ENCODE results near the gene OTOG.

The OTOG gene

DNA sequence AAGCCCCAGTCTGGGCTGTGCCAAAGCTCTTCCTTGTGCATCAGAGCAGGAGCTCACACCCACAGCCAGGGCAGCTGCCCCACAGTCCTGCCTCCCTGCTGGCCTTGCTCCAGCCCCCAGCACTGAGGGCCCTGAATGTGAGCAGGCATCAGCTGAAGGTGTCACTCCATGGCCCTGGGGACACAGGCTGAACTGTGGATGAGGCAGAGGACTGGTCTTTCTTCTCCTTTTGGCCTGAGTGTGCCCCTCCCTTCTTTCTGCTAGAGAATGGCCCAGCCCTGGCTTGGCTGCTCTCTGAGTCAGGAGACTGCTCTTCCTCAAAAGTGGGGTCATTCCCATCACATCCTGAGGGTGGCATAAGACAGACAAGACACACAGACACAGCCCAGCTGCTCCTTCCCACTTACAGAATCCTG is 16.2 kb downstream of the OTOG start:
- Histone ChIP-seq H3K27me3 (ENCODE audit: insufficient read depth, low read length) (no peaks in the 10 kb centered on the region), H3K4me3 (ENCODE audit: low read length) (no peak overlapping the region), H3K27ac (ENCODE audit: low read depth, low read length) (no peak overlapping the region), H3K9ac (ENCODE audit: low read depth, low read length) (no peak overlapping the region), H3K36me3 (ENCODE audit: insufficient read depth, low read length) (no peaks in the 10 kb centered on the region), H3K9me3 (ENCODE audit: insufficient read depth, low read depth, low read length) (no peaks in the 10 kb centered on the region), H3K4me1 (ENCODE audit: insufficient read depth, low read length) (no peaks in the 10 kb centered on the region)

DNA sequence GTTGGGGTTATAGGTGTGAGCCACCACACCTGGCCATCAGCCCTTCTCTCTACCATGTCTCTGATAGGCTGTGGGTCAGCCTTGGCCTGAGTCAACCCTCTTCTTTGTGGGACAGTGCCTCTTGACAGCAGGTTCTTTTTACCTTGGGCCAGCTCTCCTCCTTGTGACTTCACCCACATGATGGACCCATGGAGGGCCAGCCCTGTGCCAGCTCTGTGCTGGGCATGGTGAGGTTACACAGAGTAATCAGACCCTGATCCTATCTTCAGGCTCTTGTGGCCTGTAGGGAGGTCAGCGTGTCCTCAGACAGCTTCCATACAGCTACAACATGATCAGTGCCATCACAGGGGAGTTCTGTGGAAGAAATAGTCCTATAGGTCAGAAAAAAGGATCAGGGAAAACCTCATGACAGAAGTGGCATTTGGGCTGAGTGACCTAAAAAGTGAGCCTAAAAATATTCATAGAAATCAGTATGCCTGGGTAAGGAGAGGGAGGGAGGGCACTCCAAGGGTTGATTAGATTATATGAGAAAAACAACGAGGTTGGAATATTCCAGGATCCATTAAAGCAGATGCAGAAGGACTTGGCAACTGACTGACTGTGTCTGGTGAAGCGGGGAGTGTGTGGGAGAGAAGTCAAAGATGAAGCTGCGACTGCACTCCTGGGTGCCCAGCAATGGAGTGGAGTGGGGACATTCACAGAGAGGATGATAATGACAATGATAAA is 17.1 kb downstream of the OTOG start:
- no peak overlapping the region for H3K9ac ChIP-seq (ENCODE audit: low read depth, low read length)
- H3K4me1 ChIP-seq (ENCODE audit: insufficient read depth, low read length) = no peaks in the 10 kb centered on the region
- no peak overlapping the region for H3K4me3 ChIP-seq (ENCODE audit: low read length)
- H3K36me3 ChIP-seq (ENCODE audit: insufficient read depth, low read length) = no peaks in the 10 kb centered on the region
- H3K9me3 ChIP-seq (ENCODE audit: insufficient read depth, low read depth, low read length) = no peaks in the 10 kb centered on the region
- H3K27me3 ChIP-seq (ENCODE audit: insufficient read depth, low read length) = no peaks in the 10 kb centered on the region
- H3K27ac ChIP-seq (ENCODE audit: low read depth, low read length) = no peak overlapping the region
- 89% methylated on average over 4 of the region's 4 CpGs for WGBS

DNA sequence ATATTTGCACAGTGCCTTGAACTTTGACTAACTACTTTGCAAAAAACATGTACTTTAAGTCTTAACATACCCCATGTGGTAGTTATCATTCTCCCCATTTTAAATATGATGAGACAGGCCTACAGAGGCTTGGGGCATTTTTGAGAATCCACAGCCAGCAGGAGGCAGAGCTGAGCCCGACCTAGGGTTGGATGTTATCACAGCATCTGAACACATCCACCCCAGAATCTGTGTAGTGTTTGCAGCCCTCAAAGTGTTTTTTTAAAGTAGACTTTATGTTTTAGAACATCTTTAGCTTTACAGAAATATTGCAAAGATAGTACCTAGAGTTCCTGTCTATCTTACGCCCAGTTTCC is 17.6 kb downstream of the OTOG start:
- no CpG with 5 or more reads among the region's 2 CpGs for WGBS
- Histone ChIP-seq H3K4me3 (ENCODE audit: low read length) (no peak overlapping the region), H3K36me3 (ENCODE audit: insufficient read depth, low read length) (no peaks in the 10 kb centered on the region), H3K4me1 (ENCODE audit: insufficient read depth, low read length) (no peaks in the 10 kb centered on the region), H3K27me3 (ENCODE audit: insufficient read depth, low read length) (no peaks in the 10 kb centered on the region), H3K27ac (ENCODE audit: low read depth, low read length) (no peak overlapping the region), H3K9me3 (ENCODE audit: insufficient read depth, low read depth, low read length) (no peaks in the 10 kb centered on the region), H3K9ac (ENCODE audit: low read depth, low read length) (no peak overlapping the region)

DNA sequence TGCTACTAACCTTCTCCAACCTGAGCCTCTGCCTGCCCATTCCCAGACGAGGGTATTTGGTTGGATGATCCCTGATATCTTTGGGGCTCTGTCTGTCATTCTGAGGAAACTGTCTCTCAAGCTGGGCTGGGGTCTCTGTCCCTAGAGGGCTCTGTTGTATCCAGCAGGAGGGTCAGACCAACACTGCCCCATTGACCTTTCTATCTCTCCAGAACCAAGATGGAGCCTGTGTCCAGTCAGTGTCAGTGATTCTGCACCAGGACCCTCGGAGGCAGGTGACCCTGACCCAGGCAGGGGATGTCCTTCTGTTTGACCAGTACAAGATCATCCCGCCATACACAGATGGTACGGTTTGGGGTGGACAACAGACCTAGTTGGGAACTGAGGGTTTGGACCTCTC is 21.9 kb downstream of the OTOG start:
- Histone ChIP-seq H3K27me3 (ENCODE audit: insufficient read depth, low read length) (no peaks in the 10 kb centered on the region), H3K4me1 (ENCODE audit: insufficient read depth, low read length) (no peaks in the 10 kb centered on the region), H3K27ac (ENCODE audit: low read depth, low read length) (no peak overlapping the region), H3K9ac (ENCODE audit: low read depth, low read length) (no peak overlapping the region), H3K36me3 (ENCODE audit: insufficient read depth, low read length) (no peaks in the 10 kb centered on the region), H3K9me3 (ENCODE audit: insufficient read depth, low read depth, low read length) (no peaks in the 10 kb centered on the region), H3K4me3 (ENCODE audit: low read length) (no peak overlapping the region)
- WGBS = 88% methylated on average over 4 of the region's 4 CpGs

DNA sequence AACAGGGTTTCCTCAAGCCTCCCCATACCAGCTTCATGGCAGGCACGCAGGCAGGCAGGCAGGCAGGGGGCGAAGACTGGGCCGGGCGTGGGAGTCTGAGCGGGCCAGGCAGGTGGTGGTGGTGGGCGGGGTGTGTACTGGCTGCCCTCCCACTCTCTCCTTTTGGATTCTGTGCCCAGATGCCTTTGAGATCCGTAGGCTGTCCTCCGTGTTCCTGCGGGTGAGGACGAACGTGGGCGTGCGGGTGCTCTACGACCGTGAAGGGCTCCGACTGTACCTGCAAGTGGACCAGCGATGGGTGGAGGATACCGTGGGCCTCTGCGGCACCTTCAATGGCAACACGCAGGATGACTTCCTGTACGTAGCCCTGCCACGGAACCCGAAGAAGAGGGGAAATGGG is 23.0 kb downstream of the OTOG start:
- no peaks in the 10 kb centered on the region for H3K4me1 ChIP-seq (ENCODE audit: insufficient read depth, low read length)
- H3K9ac ChIP-seq (ENCODE audit: low read depth, low read length) = no peak overlapping the region
- H3K36me3 ChIP-seq (ENCODE audit: insufficient read depth, low read length) = no peaks in the 10 kb centered on the region
- no peaks in the 10 kb centered on the region for H3K9me3 ChIP-seq (ENCODE audit: insufficient read depth, low read depth, low read length)
- no peak overlapping the region for H3K27ac ChIP-seq (ENCODE audit: low read depth, low read length)
- H3K27me3 ChIP-seq (ENCODE audit: insufficient read depth, low read length) = no peaks in the 10 kb centered on the region
- WGBS = 87% methylated on average over 23 of the region's 23 CpGs
- no peak overlapping the region for H3K4me3 ChIP-seq (ENCODE audit: low read length)

DNA sequence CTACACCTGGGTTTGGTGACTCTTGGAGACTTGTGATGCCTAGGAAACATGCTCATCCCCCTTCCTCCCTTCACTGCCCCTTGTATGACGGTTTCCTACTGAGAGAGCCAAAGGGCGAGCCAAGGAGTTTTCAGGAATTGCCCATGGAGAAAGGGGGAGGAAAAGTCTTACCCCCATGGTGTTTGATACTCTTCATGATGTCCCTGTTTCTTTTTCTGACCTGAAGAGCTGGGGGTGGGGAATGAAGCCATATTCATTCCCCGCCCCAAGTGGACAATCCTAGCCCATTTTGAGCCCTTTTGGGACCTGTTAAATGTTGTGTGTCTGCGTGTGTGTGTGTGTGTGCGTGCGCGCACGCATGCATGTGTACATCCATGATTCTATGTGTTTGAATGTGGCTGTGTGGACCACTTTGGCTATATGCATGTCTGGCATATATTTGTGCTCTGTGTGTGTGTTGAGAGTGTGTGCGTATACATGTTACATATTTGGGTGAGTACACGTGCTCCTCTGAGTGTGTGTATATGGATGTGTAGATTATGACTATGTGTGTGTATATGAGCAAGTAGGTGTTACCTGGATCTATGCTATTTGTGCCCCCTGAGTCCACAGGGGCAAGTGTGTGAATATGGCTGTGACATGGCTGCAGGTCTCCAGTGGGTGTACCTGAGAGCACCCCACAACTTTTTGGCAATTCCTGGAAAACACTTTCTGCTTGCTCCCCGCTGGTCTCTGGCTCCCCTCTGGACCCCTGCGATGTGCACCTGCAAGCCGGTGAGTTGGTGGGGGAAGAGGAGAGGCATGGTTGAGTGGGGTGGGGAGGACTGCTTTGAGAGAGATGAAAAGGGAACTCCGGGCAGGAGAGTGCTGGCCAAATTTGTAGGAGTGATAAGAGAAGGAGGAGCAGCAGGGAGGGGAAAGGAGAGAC is 24.6 kb downstream of the OTOG start:
- Histone ChIP-seq H3K9me3 (ENCODE audit: insufficient read depth, low read depth, low read length) (no peaks in the 10 kb centered on the region), H3K36me3 (ENCODE audit: insufficient read depth, low read length) (no peaks in the 10 kb centered on the region), H3K9ac (ENCODE audit: low read depth, low read length) (no peak overlapping the region), H3K27me3 (ENCODE audit: insufficient read depth, low read length) (no peaks in the 10 kb centered on the region), H3K4me3 (ENCODE audit: low read length) (no peak overlapping the region), H3K27ac (ENCODE audit: low read depth, low read length) (no peak overlapping the region), H3K4me1 (ENCODE audit: insufficient read depth, low read length) (no peaks in the 10 kb centered on the region)
- WGBS = 87% methylated on average over 14 of the region's 14 CpGs

DNA sequence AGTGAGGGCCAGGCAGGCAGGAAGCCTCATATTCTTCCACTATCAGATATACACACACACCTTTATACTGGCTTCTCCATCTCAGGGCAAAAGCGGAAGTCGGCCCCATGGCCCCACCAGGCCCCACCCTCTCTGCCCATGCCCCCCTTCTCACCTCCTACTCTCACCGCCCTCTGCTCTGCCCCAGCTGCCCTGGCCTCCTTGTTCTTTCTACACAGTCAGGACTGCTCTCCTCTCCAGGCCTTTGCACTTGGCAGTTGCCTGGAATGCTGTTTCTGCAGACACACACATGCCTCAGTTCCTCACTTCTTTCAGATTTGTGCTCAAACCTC is 25.3 kb downstream of the OTOG start:
- H3K4me3 ChIP-seq (ENCODE audit: low read length) = no peak overlapping the region
- no peak overlapping the region for H3K27ac ChIP-seq (ENCODE audit: low read depth, low read length)
- H3K27me3 ChIP-seq (ENCODE audit: insufficient read depth, low read length) = no peaks in the 10 kb centered on the region
- 77% methylated on average over 3 of the region's 3 CpGs for WGBS
- H3K4me1 ChIP-seq (ENCODE audit: insufficient read depth, low read length) = no peaks in the 10 kb centered on the region
- H3K9me3 ChIP-seq (ENCODE audit: insufficient read depth, low read depth, low read length) = no peaks in the 10 kb centered on the region
- no peaks in the 10 kb centered on the region for H3K36me3 ChIP-seq (ENCODE audit: insufficient read depth, low read length)
- H3K9ac ChIP-seq (ENCODE audit: low read depth, low read length) = no peak overlapping the region

DNA sequence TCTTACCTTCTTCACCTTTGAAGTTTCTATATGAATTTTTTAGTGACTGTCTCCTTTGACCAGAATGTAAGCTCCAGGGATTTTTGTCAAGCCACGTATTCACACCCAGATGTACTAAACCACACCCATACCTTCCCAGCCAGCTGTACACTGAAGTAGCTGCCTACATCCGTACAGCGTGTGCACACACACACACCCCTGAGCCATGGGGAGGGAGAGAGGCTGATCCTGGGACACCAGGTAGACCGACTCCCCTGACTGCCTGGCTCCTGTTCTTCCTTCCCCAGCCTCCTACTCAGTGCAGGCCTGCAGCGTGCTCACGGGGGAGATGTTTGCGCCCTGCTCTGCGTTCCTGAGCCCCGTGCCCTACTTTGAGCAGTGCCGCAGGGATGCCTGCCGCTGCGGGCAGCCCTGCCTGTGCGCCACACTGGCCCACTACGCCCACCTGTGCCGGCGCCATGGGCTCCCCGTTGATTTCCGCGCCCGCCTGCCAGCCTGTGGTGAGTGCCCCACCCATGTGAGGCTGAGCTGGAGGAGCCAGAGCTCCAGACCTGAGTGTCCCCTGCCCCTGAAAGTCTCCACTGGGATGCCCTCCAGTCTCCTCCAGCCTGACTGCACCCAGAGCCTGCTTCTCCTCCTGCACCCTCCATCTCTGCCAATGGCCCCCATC is 25.9 kb downstream of the OTOG start:
- Histone ChIP-seq H3K4me3 (ENCODE audit: low read length) (no peak overlapping the region), H3K4me1 (ENCODE audit: insufficient read depth, low read length) (no peaks in the 10 kb centered on the region), H3K9ac (ENCODE audit: low read depth, low read length) (no peak overlapping the region), H3K27me3 (ENCODE audit: insufficient read depth, low read length) (no peaks in the 10 kb centered on the region), H3K36me3 (ENCODE audit: insufficient read depth, low read length) (no peaks in the 10 kb centered on the region), H3K27ac (ENCODE audit: low read depth, low read length) (no peak overlapping the region), H3K9me3 (ENCODE audit: insufficient read depth, low read depth, low read length) (no peaks in the 10 kb centered on the region)
- whole genome bisulfite sequencing = 93% methylated on average over 20 of the region's 20 CpGs

DNA sequence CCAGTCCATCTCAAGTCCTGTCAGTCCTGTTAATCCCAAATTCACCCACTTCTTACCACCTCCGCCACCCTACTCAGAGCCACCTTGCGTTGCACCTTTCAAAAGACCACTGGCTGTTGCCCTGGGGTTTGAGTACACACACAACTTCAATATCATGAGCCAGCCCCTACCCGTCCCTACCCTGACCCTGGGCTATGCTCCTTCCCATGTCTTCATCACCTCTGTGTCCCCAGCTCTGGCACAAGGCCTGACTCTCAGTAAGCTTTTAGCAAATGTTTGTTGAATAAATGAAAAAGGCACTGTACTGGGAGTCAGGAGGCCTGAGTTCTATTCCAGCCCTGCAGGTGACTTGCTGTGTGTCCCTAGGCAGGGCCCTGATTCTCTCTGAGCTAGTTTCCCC is 26.5 kb downstream of the OTOG start:
- 92% methylated on average over 3 of the region's 3 CpGs for WGBS
- Histone ChIP-seq H3K27ac (ENCODE audit: low read depth, low read length) (no peak overlapping the region), H3K27me3 (ENCODE audit: insufficient read depth, low read length) (no peaks in the 10 kb centered on the region), H3K9ac (ENCODE audit: low read depth, low read length) (no peak overlapping the region), H3K36me3 (ENCODE audit: insufficient read depth, low read length) (no peaks in the 10 kb centered on the region), H3K9me3 (ENCODE audit: insufficient read depth, low read depth, low read length) (no peaks in the 10 kb centered on the region), H3K4me3 (ENCODE audit: low read length) (no peak overlapping the region), H3K4me1 (ENCODE audit: insufficient read depth, low read length) (no peaks in the 10 kb centered on the region)

DNA sequence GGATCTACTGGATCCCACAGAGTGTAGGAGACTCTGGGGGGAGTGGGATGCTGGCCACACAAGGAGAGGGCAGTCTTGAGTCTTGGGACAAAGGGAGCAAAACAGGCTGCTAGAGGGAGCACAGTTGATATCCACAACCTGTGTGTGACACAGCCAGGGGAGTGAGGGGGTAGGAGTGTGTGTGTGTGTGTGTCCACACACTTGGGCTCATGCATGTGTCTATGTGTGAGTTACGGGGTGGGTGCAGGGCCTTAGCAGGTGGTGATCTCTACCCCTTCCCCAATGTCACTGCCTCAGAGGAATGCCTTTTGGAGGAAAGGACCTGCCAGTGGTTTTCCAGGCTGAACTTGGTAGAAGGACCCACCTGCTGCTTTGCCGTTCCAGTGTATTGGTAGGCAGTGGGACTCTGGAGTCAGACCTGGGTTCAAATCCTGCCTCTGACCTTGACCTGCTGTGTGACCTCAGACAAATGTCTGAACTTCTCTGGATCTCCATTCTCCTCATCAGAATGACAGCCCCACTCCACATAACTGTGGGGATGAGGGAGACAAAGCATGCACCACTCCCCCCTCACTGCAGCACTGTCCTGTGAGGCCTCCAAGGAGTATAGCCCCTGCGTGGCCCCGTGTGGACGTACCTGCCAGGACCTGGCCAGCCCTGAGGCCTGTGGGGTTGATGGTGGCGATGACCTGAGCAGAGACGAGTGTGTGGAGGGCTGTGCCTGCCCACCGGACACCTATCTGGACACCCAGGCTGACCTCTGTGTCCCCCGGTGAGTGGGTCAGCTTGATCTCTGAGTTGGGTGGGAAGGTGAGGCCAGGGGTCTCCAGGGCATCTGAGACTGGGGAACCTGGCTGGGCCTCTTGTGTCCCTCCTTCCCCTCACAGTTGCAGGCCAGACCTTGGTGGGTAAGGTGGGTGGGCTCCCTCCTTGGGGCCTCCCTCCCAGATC is 27.4 kb downstream of the OTOG start:
- Histone ChIP-seq H3K9me3 (ENCODE audit: insufficient read depth, low read depth, low read length) (no peaks in the 10 kb centered on the region), H3K27ac (ENCODE audit: low read depth, low read length) (no peak overlapping the region), H3K36me3 (ENCODE audit: insufficient read depth, low read length) (no peaks in the 10 kb centered on the region), H3K9ac (ENCODE audit: low read depth, low read length) (no peak overlapping the region), H3K27me3 (ENCODE audit: insufficient read depth, low read length) (no peaks in the 10 kb centered on the region), H3K4me1 (ENCODE audit: insufficient read depth, low read length) (no peaks in the 10 kb centered on the region), H3K4me3 (ENCODE audit: low read length) (no peak overlapping the region)
- 86% methylated on average over 9 of the region's 9 CpGs for WGBS

Data from HUES64 (cell line).